Measurements from ENCODE around the gene IKZF3. TPM values are rescaled to one million over a fixed set of nuclear protein-coding genes. Genes with fewer than 3 reads are reported as not detected.

IKZF3 gene
- total RNA-seq, 2 donors from 2014 or later, result 0.11 to 0.18 TPM

DNA sequence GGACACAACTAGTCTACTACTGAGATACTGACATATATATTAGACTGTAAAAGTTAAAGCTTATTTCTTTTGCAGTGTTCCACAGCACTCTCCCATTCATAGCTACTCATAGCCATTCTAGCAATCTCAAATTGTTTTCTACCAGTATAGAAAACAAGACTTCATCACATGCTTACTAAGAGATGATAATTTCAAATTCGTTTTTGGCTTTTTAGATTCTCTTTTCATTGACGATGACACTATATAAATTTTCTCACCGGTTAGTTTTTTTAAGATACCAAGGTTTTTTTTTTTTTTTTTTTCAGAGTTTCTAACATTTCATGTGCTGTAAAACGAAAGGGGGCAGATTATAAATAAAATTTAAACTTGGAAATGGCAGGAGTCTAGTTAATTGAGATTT lies 17.9 kb downstream of the IKZF3 start:
- no peak for TF ChIP-seq CTCF (conservative IDR thresholded peaks at IDR 0.05)

DNA sequence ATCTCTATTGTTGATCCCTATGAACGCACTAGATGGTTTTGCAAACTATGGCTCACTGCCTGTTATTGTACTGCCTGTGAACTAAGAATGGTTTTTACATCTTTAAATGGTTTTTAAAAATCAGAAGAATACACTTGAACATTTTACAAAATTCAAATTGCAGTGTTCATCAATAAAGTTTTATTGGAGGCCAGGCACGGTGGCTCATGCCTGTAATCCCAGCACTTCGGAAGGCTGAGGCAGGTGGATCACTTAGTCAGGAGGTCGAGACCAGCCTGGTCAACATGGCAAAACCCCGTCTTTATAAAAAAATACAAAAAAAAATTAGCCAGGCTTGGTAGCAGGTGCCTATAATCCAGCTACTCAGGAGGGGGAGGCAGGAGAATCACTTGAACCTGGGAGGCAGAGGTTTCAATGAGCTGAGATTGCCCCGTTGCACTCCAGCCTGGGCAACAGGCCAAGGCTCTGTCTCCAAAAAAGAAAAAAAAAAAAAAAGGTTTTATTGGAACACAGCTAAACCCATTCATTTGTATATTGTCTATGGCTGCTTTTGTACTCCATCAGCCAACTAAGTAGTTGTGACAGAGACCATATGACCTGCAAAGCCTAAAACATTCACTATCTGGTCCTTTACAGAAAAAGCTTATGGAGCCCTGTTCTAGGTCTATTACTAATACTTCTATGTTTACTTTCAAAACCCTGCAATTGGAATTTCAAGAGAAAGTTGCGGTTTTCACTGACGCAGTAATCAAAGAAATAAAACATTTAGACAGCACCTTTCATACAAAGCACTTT lies 18.9 kb downstream of the IKZF3 start:
- H3K4me1 Mint-ChIP-seq, result no peaks in the 10 kb centered on the region
- DNase-seq, result no peak
- H3K36me3 Mint-ChIP-seq (ENCODE audit: low read depth), result no peaks in the 10 kb centered on the region
- H3K27ac ChIP-seq (ENCODE audit: low read depth, low read length), result no peak overlapping the region
- no peak overlapping the region for H3K4me3 ChIP-seq (ENCODE audit: low read length)
- no peaks in the 10 kb centered on the region for H3K9me3 ChIP-seq (ENCODE audit: control insufficient read depth, low read length)
- H3K4me3 Mint-ChIP-seq, result no peak overlapping the region
- H3K36me3 ChIP-seq (ENCODE audit: control insufficient read depth, insufficient read depth, low read length), result no peaks in the 10 kb centered on the region
- H3K9ac ChIP-seq (ENCODE audit: extremely low read depth, low read length, poor library complexity, severe bottlenecking), result no peak overlapping the region
- no peaks in the 10 kb centered on the region for H3K9me3 Mint-ChIP-seq
- peaks cover 5% of the 10 kb centered on the region for H3K27me3 Mint-ChIP-seq (ENCODE audit: insufficient read depth)
- no peaks in the 10 kb centered on the region for H3K4me1 ChIP-seq (ENCODE audit: control insufficient read depth, insufficient read depth, low read length)
- TF ChIP-seq CTCF (conservative IDR thresholded peaks at IDR 0.05), result no peak
- no peaks in the 10 kb centered on the region for H3K27me3 ChIP-seq (ENCODE audit: control insufficient read depth, insufficient read depth, low read length, poor library complexity, severe bottlenecking)
- WGBS, 2 experiments (ENCODE audit: insufficient coverage in 1 of 2, insufficient read length in 1 of 2), result 93 to 94% methylated on average over 5 to 8 of the region's 8 CpGs
- no peak overlapping the region for H3K27ac Mint-ChIP-seq

More for the DNA sequence above, 17.9 kb downstream of the IKZF3 start:
- H3K4me1 Mint-ChIP-seq, result no peaks in the 10 kb centered on the region
- Histone ChIP-seq H3K4me3 (ENCODE audit: low read length) (no peak overlapping the region), H3K9ac (ENCODE audit: extremely low read depth, low read length, poor library complexity, severe bottlenecking) (no peak overlapping the region), H3K27ac (ENCODE audit: low read depth, low read length) (no peak overlapping the region), H3K4me1 (ENCODE audit: control insufficient read depth, insufficient read depth, low read length) (no peaks in the 10 kb centered on the region), H3K9me3 (ENCODE audit: control insufficient read depth, low read length) (no peaks in the 10 kb centered on the region), H3K36me3 (ENCODE audit: control insufficient read depth, insufficient read depth, low read length) (no peaks in the 10 kb centered on the region), H3K27me3 (ENCODE audit: control insufficient read depth, insufficient read depth, low read length, poor library complexity, severe bottlenecking) (no peaks in the 10 kb centered on the region)
- no peaks in the 10 kb centered on the region for H3K36me3 Mint-ChIP-seq (ENCODE audit: low read depth)
- no peak for DNase-seq
- no peak overlapping the region for H3K4me3 Mint-ChIP-seq
- 85 to 100% methylated on average over 1 to 4 of the region's 4 CpGs for WGBS, 2 experiments (ENCODE audit: insufficient coverage in 1 of 2, insufficient read length in 1 of 2)
- H3K27ac Mint-ChIP-seq, result no peak overlapping the region
- peaks cover 3% of the 10 kb centered on the region for H3K27me3 Mint-ChIP-seq (ENCODE audit: insufficient read depth)
- H3K9me3 Mint-ChIP-seq, result no peaks in the 10 kb centered on the region

DNA sequence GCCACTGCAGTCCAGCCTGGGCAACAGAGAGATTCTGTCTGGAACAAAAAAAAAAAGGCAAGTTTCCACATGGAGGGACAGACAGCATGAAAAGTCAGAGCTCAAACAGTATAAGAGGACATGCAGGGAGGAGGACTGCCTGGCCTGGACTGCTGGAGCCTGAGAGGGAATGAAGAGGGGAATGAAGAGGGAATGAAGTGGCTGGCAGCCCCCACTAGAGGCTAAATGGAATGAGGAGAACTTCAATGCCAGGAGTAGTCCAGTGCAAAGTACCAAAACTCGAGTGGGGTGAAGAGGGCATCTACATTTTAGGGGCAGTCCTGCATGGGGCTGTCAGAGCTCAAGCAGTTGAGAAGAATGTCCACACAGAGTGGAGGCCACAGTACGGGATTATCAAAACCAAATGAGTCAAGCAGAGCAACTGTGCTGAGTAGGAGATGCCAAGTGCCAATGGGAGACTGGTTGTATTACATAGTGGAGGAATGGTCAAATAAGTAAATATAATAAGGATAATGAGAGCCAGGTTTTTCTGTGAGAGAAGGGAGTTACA lies 22.9 kb downstream of the IKZF3 start:
- H3K4me1 Mint-ChIP-seq, result no peaks in the 10 kb centered on the region
- H3K4me3 ChIP-seq (ENCODE audit: low read length), result no peak overlapping the region
- peaks cover 6% of the 10 kb centered on the region for H3K9me3 Mint-ChIP-seq
- no peaks in the 10 kb centered on the region for H3K27me3 ChIP-seq (ENCODE audit: control insufficient read depth, insufficient read depth, low read length, poor library complexity, severe bottlenecking)
- H3K9ac ChIP-seq (ENCODE audit: extremely low read depth, low read length, poor library complexity, severe bottlenecking), result no peak overlapping the region
- peaks cover 5% of the 10 kb centered on the region for H3K27me3 Mint-ChIP-seq (ENCODE audit: insufficient read depth)
- no peak overlapping the region for H3K4me3 Mint-ChIP-seq
- no peaks in the 10 kb centered on the region for H3K4me1 ChIP-seq (ENCODE audit: control insufficient read depth, insufficient read depth, low read length)
- TF ChIP-seq CTCF (conservative IDR thresholded peaks at IDR 0.05), result no peak
- H3K36me3 Mint-ChIP-seq (ENCODE audit: low read depth), result no peaks in the 10 kb centered on the region
- no peak for DNase-seq
- no peak overlapping the region for H3K27ac ChIP-seq (ENCODE audit: low read depth, low read length)
- peaks cover 18% of the 10 kb centered on the region for H3K9me3 ChIP-seq (ENCODE audit: control insufficient read depth, low read length)
- H3K36me3 ChIP-seq (ENCODE audit: control insufficient read depth, insufficient read depth, low read length), result no peaks in the 10 kb centered on the region
- WGBS, 2 experiments (ENCODE audit: insufficient coverage in 1 of 2, insufficient read length in 1 of 2), result 83 to 88% methylated on average over 2 of the region's 2 CpGs
- H3K27ac Mint-ChIP-seq, result no peak overlapping the region

Data from endodermal cell (in vitro differentiated cells).